Activated gamma-delta T cell treated with anti-CD3 and anti-CD28 coated beads, Interleukin-2, amount 50 U/mL, for 16 hours (primary cell): ENCODE measurements around the gene TGFBR3.

Experiments used
- DNase-seq: peaks from one replicate; pipeline ENCODE4 v3.0.0-alpha.2; 2020; ENCODE audit warnings: low read depth

TGFBR3 gene

GRCh38 chr1:91754816-91755580, 131.0 kb downstream of the TGFBR3 start:
- DNase-seq: no peak

DNA sequence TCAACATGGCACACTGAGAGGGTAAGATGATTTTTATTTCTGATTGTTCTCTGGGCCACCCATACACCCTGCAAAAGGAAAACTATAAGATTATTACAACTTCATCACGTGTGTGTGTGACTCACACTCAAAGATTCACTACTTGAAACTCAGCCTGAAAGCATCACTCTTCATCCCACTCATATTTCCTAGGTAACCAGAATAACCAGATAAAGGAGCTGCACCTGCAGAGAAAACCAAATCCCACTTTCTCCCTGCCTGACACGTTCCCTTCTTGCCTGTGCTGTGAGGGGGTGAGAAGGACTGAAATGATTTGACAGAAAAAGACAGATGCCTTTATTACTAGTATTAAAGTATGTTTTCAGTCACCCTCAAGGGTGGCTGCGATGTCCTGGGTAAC, 131.6 kb downstream of the TGFBR3 start:
- DNase-seq: no peak

DNA sequence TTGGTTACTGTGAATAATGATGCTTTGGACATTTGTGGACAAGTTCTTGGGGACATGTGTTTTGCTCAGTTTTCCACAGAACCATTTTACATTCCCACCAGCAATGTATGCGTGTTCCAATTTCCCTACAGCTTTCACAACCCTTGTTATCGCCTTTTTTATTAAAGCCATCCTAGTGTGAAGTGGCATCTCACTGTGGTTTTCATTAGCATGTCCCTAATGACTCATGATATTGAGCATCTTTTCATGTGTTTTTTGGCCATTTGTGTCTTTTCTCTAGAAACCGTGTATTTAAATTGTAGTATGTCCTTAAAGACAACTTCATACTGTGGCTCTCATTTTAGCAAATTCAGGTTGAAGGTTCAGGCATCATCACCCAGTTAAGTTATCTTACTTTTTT, 132.1 kb downstream of the TGFBR3 start:
- no peak for DNase-seq

GRCh38 chr1:91752324-91752723, 133.6 kb downstream of the TGFBR3 start:
- DNase-seq: no peak

DNA sequence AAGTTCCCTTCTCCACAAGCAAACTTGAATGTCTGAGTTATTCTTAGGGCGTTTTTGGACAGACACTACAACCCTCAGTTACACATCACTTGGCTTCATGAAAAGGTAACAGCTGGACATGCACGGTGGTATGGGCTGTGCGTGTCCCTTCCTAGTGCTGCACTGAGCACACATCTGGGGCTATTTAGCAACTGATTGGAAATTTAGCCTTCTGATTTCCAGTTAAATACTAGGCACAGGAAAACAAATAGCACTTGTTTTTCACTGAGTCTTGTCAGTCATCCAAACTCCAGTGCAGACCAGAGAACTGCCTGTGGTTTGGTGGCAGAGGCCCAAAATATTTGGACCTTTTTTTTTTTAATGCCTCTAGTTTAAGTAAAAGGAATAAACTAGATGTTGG, 134.7 kb downstream of the TGFBR3 start:
- DNase-seq: no peak

- no peak for DNase-seq
Observed at GRCh38 chr1:91750398-91750996, 135.5 kb downstream of the TGFBR3 start.

- no peak for DNase-seq
Observed at GRCh38 chr1:91749788-91750231, 136.1 kb downstream of the TGFBR3 start.

- DNase-seq: no peak
Observed at GRCh38 chr1:91747666-91748065, 138.3 kb downstream of the TGFBR3 start.

DNA sequence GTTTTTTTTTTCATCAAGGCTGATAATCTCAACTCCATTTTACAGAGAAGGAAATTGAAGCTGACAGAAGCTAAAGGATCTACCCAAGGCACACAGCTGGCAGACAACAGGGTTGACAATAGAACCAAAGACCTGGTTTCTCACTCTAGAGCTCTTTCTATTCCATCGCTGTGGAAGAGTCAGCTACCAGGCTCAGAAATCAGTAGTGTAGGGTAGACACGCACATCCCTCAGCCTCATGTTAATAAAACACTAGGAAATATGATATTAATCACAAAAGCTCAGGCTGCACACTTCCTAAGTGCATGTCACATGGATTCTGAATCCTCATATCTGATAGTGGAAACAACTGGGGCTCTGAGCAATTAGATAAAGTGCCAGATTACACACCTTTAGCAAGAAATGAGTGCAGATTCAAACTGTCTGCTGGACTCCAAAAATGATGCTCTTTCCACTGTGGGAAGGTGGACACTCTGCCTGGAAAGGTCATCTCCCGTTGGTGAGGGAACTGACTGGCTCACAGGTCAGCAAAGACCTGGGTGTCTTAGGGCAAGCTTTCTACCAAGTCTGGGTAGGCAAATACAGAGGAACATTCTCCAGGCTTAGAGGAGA, 139.1 kb downstream of the TGFBR3 start:
- DNase-seq: no peak

GRCh38 chr1:91745640-91746373, 140.1 kb downstream of the TGFBR3 start:
- no peak for DNase-seq

- DNase-seq: no peak
Observed at GRCh38 chr1:91744953-91745639, 140.9 kb downstream of the TGFBR3 start.

DNA sequence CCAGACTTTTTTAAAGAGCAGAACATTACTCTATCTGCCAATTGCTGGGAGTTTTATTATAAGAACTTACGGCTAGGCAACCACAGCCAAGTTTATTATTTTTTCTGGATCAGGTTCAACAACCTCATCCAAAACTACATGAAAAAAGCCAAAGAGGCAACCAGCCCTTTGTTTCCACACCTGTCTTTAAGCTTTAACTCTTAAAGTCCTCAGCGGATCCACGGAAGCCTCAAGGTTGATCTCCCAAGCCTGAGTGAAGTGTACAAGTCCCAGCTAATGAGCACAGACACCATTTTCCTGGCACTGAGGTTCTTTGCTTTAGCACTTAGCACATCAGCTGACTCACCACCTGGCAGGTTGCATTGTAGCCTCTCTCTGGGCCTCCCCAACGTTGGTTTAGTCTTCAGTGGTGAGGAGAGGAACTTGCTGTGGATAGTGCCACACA, 143.1 kb downstream of the TGFBR3 start:
- no peak for DNase-seq

- no peak for DNase-seq
Observed at GRCh38 chr1:91741906-91742305, 144.0 kb downstream of the TGFBR3 start.

- DNase-seq: no peak
Observed at GRCh38 chr1:91741301-91741700, 144.7 kb downstream of the TGFBR3 start.

- DNase-seq: no peak
Observed at GRCh38 chr1:91737650-91738049, 148.3 kb downstream of the TGFBR3 start.

DNA sequence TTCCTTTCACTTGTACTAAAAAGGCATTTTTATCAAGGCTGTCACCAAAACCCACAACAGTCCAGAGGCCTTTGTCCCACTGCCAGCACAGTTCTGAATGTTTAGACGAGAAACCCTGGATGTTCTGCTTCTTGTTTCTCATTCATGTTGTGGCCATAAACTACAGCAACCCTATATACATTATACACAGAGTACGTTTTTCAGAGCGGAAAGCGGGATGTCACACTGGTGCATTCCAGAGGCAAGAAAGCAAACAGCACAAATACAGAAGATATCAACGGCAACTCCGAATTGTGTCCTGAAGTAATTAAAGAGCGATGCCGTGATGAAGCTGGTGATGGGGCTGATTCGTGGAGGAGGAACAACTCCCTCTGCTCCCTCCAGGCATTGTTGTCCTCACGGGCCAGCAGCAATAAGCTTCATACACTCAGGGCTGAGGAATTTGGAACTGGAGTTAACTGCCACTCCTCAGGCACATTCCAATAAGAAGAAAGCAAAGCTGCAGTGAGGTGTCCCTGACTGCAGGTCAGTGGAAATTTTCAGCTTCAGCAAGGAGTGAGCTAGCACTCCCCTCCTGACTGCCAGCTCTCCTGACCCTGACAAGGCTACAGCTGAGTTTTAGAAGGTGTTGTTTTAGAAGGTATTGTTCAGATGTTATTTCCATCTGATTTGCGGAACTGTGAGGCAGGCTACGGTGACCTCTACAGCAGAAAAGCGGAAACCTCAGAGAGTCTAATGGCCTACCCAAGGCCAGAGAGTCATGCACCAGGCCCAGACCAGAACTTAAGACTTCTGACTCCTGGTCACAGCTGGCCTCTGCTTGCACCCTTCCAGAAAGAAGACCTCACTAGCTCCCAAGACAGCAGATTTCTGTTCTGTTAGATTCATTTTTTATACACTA, 149.0 kb downstream of the TGFBR3 start:
- DNase-seq: no peak

DNA sequence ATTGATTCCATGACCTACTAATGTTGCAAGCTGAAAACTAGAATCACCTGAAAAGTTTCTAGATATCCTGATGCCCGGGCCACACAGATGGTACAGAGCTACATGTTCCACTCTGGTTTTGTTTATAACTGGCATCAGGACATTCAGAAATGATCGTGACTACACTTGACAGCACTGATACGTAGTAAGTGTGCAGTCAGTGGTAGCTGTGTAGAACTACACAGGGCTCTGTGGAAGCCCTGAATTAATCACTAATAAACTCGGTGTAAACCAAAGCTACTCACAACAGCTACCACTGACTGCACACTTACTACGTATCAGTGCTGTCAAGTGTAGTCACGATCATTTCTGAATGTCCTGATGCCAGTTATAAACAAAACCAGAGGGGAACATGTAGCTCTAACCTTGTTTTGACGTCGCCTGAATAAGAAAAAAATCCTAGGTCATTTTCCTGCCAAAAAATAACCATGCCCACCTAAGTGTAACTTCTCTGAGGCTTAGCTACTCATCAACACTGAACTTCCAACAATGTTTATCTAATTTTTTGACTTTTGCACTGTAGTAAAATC, 149.7 kb downstream of the TGFBR3 start:
- DNase-seq: no peak

- DNase-seq: no peak
Observed at GRCh38 chr1:91735266-91735845, 150.6 kb downstream of the TGFBR3 start.

GRCh38 chr1:91734761-91735160, 151.2 kb downstream of the TGFBR3 start:
- no peak for DNase-seq

DNA sequence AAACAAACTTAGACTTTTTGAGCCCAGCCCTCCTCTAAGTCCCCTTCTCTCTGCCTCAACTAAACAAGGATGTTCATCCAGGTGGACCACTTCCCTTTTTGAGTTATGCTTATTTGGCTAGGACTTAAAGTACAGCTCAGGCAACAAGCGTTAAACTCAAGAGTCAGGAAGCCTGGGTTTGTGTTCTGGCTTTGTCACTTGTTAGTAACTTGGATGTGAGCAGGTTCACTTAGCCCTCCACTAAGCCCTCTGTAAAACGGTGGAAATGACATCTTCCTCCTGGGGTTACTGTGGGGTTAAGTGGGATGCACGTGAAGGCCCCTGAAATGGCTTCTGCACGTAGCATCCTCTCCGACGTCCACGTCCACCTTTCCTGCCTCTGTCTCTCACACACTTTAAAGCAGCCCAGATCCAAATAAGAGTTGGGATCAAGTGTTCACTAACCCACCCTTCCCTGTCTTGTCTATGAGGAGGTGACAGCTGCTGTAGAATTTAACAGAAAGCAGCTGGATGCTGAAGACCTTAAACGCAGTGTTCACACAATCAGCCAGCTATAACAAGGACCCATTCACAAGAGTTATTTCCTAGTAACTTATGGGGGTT, 152.7 kb downstream of the TGFBR3 start:
- no peak for DNase-seq
